Osteoblast (primary cell): ENCODE data around the gene CD46. TPM values are rescaled to one million over a fixed set of nuclear protein-coding genes. Genes with fewer than 3 reads are reported as not detected.
A peak's percentile ranks its signal among the peaks of the same experiment; 100 is the strongest.

ENCODE experiments used
- DNase-seq: peaks from one replicate; pipeline ENCODE4 v3.0.0; 2011; ENCODE audit warnings: low spot score, mixed read lengths; ENCODE audit not compliant: insufficient read length; ENCODE audit errors: missing footprints
- H2AFZ ChIP-seq: 2 replicates; pipeline ENCODE4 v1.6.0; 2011; ENCODE audit warnings: mild to moderate bottlenecking, low read length
- H3K27ac ChIP-seq: 2 replicates; pipeline ENCODE4 v1.5.1; 2011; ENCODE audit warnings: mild to moderate bottlenecking, low read depth, low read length, moderate library complexity
- H3K27me3 ChIP-seq: 2 replicates; pipeline ENCODE4 v1.6.0; 2012; ENCODE audit warnings: mild to moderate bottlenecking, control low read depth, inconsistent platforms, low read length, moderate library complexity; ENCODE audit not compliant: insufficient read depth
- H3K36me3 ChIP-seq: 2 replicates; pipeline ENCODE4 v1.5.1; 2011; ENCODE audit warnings: mild to moderate bottlenecking, low read length, control low read depth, moderate library complexity; ENCODE audit not compliant: insufficient read depth
- H3K4me1 ChIP-seq: 2 replicates; pipeline ENCODE4 v1.5.1; 2011; ENCODE audit warnings: mild to moderate bottlenecking, low read length, control low read depth, moderate library complexity; ENCODE audit not compliant: insufficient read depth
- H3K4me2 ChIP-seq: 2 replicates; pipeline ENCODE4 v1.6.0; 2011; ENCODE audit warnings: mild to moderate bottlenecking, low read length; ENCODE audit not compliant: insufficient read depth
- H3K4me3 ChIP-seq: fragments of 200-600 bp; sonication (generic); 3 replicates; pipeline ENCODE4 v1.5.1; 2012; ENCODE audit warnings: mild to moderate bottlenecking, low read length, inconsistent platforms; ENCODE audit not compliant: insufficient read depth
- H3K79me2 ChIP-seq: 2 replicates; pipeline ENCODE4 v1.6.0; 2012; ENCODE audit warnings: mild to moderate bottlenecking, low read length, control low read depth, inconsistent platforms; ENCODE audit not compliant: insufficient read depth
- H3K9me3 ChIP-seq: 2 replicates; pipeline ENCODE4 v1.5.1; 2011; ENCODE audit warnings: low read depth, low read length, control low read depth
- H4K20me1 ChIP-seq: 2 replicates; pipeline ENCODE4 v1.6.0; 2012; ENCODE audit warnings: mild to moderate bottlenecking, low read length, control low read depth; ENCODE audit not compliant: insufficient read depth
- total RNA-seq: library from RNA; depleted of rRNA; stranded (reverse); fragments of >200 nt; gene quantifications from 2 replicates; pipeline ENCODE4 v1.2.3, GENCODE V29; 2012
- TF ChIP-seq, protein P1 (sequence below): IDR thresholded peaks from 2 replicates; pipeline ENCODE4 v1.5.1; 2011; ENCODE audit warnings: mild to moderate bottlenecking, low read depth, low read length, moderate library complexity; ENCODE audit errors: extremely low read depth

CD46 gene
- total RNA-seq, 1 donor = 92.6 TPM

DNA sequence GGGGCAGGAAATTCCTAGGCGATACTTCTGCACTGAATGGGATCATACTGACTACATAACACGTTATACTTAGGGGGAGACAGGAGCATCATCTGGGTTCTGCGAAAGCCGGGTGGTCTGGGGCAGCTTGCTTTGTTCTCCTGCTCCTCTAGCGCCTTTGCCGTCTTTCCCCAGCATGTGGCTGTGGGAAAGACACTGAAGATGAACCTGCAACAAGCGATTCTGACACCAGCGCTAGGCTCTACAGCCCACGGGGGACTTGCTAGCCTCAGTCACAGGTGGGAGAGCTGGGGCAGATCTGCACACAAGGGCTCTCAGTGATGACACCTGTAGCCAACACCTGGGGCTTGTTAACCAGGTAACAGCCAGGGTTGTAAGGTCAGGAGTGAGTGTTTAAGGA, 51.8 kb downstream of the CD46 start:
- H4K20me1 ChIP-seq = no peaks in the 10 kb centered on the region
- no peak overlapping the region for H3K27ac ChIP-seq
- H3K4me1 ChIP-seq = peaks cover 24% of the 10 kb centered on the region
- H3K79me2 ChIP-seq = no peaks in the 10 kb centered on the region
- H3K4me3 ChIP-seq = no peak overlapping the region
- H2AFZ ChIP-seq = no peak overlapping the region
- no peaks in the 10 kb centered on the region for H3K9me3 ChIP-seq
- peaks cover 24% of the 10 kb centered on the region for H3K36me3 ChIP-seq
- no peak overlapping the region for H3K4me2 ChIP-seq
- TF ChIP-seq, protein P1, sequence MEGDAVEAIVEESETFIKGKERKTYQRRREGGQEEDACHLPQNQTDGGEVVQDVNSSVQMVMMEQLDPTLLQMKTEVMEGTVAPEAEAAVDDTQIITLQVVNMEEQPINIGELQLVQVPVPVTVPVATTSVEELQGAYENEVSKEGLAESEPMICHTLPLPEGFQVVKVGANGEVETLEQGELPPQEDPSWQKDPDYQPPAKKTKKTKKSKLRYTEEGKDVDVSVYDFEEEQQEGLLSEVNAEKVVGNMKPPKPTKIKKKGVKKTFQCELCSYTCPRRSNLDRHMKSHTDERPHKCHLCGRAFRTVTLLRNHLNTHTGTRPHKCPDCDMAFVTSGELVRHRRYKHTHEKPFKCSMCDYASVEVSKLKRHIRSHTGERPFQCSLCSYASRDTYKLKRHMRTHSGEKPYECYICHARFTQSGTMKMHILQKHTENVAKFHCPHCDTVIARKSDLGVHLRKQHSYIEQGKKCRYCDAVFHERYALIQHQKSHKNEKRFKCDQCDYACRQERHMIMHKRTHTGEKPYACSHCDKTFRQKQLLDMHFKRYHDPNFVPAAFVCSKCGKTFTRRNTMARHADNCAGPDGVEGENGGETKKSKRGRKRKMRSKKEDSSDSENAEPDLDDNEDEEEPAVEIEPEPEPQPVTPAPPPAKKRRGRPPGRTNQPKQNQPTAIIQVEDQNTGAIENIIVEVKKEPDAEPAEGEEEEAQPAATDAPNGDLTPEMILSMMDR = no peak
- DNase-seq = no peak
- no peaks in the 10 kb centered on the region for H3K27me3 ChIP-seq

DNA sequence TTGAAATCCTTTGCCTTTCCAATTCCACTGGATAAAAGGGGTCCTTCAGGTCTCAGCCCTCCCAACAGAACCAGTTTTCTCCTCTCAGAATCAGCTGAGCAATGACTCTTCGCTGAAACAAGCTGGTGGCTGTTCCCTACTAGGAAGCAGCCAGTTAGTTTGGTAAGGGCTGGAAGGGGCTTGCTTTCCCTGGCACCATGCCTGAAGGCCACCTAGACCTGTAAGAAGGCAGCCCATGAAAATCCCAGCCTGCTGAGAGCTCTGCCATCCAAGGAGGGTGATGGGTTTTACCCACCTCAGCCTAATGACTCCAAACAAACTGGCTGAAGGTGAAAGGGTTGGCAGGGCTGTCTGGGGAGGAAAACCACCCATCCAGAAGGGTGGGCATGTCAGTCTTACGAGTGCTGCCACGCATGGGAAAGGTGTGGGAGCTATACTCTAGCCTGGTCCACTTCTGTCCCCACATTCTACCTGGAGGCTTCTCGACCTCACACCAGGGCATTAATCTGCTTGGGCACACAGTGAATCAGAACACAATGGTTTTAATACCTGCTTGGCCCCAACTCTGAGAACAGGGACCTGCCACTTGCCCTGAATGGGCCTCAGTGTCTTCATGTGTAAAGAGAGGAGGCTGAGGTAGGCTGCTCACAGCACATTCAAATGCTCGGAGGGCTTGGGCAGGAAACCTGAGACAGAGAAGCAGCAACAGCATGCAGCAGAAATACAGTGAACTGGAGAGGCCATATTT, 53.0 kb downstream of the CD46 start:
- H3K79me2 ChIP-seq = peaks cover 3% of the 10 kb centered on the region
- TF ChIP-seq, protein P1 = no peak
- no peaks in the 10 kb centered on the region for H3K27me3 ChIP-seq

DNA sequence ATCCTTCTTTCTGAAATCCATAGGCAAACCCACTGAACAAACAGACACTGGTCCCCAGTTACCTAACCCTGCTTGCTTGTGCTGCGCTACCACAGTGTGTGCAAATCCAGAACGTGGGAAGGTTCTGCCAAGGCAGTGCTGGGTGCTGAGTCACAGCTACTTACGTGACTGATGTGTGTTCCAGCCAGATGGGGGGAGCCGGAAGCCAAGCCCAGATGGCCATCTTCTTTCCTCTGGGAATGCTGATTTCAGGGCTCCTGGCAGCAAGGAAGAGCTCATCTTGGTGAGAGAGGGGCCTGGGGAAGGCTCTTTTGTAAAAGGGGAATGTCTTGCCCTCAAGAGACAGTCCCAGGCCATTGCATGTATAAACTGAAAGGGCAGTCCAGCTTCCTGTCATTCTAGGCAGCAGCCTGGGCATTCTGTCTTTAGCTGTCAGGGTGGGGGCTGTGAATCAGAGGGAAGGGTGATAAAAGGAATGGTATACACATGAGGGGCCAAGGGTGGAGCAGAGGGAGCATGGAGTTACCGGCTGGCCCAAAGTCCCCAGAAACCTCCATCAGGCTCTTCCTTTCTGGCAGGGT, 54.1 kb downstream of the CD46 start:
- Histone ChIP-seq H2AFZ (peak overlapping the region; percentile 73), H3K27me3 (no peaks in the 10 kb centered on the region), H3K4me2 (peak overlapping the region; percentile 48), H4K20me1 (no peaks in the 10 kb centered on the region), H3K79me2 (peaks cover 3% of the 10 kb centered on the region), H3K27ac (peak overlapping the region; percentile 95), H3K4me3 (peak overlapping the region; percentile 5), H3K9me3 (no peaks in the 10 kb centered on the region), H3K36me3 (peaks cover 24% of the 10 kb centered on the region), H3K4me1 (peaks cover 30% of the 10 kb centered on the region)
- peak; percentile 95 for DNase-seq
- TF ChIP-seq, protein P1 = no peak

More for the DNA sequence above, 53.0 kb downstream of the CD46 start:
- Histone ChIP-seq H3K36me3 (peaks cover 24% of the 10 kb centered on the region), H3K4me1 (peaks cover 22% of the 10 kb centered on the region), H4K20me1 (no peaks in the 10 kb centered on the region), H2AFZ (no peak overlapping the region), H3K4me2 (no peak overlapping the region), H3K4me3 (no peak overlapping the region), H3K9me3 (no peaks in the 10 kb centered on the region), H3K27ac (peak overlapping the region; percentile 95)
- DNase-seq = no peak

DNA sequence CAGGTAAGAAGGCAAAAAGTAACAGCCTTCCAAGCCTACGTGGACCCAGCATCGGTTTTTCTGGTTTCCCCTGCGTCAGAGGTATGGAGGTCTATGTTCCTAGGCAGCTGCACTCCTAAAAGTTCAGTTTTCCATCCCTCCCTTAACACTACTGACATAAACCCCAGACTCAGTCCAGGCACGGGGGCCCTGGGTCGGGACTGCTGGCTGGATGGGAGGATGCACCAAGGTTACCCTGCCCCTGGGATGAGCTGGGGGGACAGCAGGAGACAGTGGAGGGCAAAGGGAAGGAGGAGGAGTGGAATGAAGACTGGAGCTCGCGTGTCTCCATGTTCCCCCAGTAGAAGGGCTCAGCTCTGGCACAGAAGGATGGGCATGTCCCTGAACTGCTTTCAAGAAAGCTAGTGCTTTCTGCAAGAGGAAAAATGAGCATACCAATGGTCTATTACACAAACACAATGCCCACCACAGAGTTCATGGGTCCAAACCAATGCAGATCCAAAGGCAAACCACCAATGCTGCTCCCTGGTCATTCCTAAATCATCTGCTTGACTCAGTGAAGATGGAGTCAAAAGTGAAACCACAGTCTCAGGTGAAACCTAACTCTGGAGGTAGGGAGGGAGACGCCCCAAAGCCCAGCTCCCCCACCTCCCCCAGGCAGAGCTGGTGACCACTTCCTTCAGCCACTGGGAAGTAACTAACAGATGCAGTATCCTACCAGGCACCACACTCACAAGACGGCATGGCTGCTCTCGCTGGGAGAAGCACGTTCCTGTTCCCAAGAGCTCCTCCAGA, 54.9 kb downstream of the CD46 start:
- Histone ChIP-seq H2AFZ (no peak overlapping the region), H3K27me3 (no peaks in the 10 kb centered on the region), H3K9me3 (no peaks in the 10 kb centered on the region), H4K20me1 (no peaks in the 10 kb centered on the region), H3K27ac (peak overlapping the region; percentile 95), H3K4me1 (peaks cover 30% of the 10 kb centered on the region), H3K36me3 (peaks cover 22% of the 10 kb centered on the region), H3K79me2 (peaks cover 3% of the 10 kb centered on the region), H3K4me3 (no peak overlapping the region), H3K4me2 (peak overlapping the region; percentile 48)
- TF ChIP-seq, protein P1 = no peak
- DNase-seq = peak; percentile 73
